Measurements from ENCODE around the gene TIMP3. TPM values are rescaled to one million over a fixed set of nuclear protein-coding genes. Genes with fewer than 3 reads are reported as not detected.

TIMP3 gene
- total RNA-seq, 1 experiment from 2014 or later: 14.1 TPM

DNA sequence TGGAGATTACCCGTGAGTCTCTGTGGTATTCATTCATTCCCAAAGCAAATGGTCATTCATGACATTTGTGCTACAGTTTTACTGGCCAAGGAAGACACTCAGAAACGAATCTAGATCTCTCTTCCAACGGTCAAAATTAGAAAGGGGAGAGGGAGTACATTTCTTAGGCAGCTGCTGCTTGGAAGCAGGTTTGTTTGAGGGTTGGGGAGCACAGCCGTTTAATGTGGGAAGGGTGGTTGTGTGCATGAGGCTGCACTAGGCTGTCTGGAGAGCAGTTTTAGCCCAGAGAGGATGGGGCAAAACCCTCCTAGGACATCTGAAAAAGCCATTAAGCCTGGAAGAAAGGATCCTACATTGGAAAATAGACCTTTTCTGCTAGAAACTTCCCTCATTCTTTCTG is 29.7 kb upstream of the TIMP3 start:
- H3K27me3 ChIP-seq (replicated peaks; ENCODE audit: insufficient read depth, low read depth, low read length, poor library complexity): no peaks in the 10 kb centered on the region
- no peak overlapping the region for H3K4me3 ChIP-seq (ENCODE audit: low read depth, low read length, poor library complexity, severe bottlenecking)
- no peak for DNase-seq (ENCODE audit: low spot score)
- BruUV-seq (replicated peaks): no TSS peak
- intact Hi-C loops (cut with micrococcal nuclease; ENCODE audit: unreplicated experiment): no loop called here
- CTCF ChIA-PET: no interaction called here
- H3K27ac ChIP-seq (ENCODE audit: low read depth, low read length, poor library complexity, severe bottlenecking): no peak overlapping the region
- no peaks in the 10 kb centered on the region for H3K4me1 ChIP-seq (ENCODE audit: insufficient read depth, low read length, poor library complexity, severe bottlenecking)
- no peaks in the 10 kb centered on the region for H3K36me3 ChIP-seq (ENCODE audit: insufficient read depth, low read length, poor library complexity, severe bottlenecking)
- H3K9me3 ChIP-seq (ENCODE audit: low read depth, low read length, poor library complexity, severe bottlenecking): no peaks in the 10 kb centered on the region
- TF ChIP-seq EZH2 (IDR thresholded peaks at IDR 0.05; ENCODE audit: borderline replicate concordance, low read depth, low read length, poor library complexity, severe bottlenecking) (no peak), CTCF (conservative IDR thresholded peaks at IDR 0.05; ENCODE audit: low read depth, low read length) (no peak)
- POLR2A ChIA-PET (ENCODE audit: low non-redundant PET): no interaction called here

GRCh38 chr22:32775957-32776356 is 25.5 kb upstream of the TIMP3 start:
- H3K27me3 ChIP-seq (replicated peaks; ENCODE audit: insufficient read depth, low read depth, low read length, poor library complexity): no peaks in the 10 kb centered on the region
- no peaks in the 10 kb centered on the region for H3K36me3 ChIP-seq (ENCODE audit: insufficient read depth, low read length, poor library complexity, severe bottlenecking)
- POLR2A ChIA-PET (ENCODE audit: low non-redundant PET): no interaction called here
- H3K4me3 ChIP-seq (ENCODE audit: low read depth, low read length, poor library complexity, severe bottlenecking): no peak overlapping the region
- no TSS peak for BruUV-seq (replicated peaks)
- TF ChIP-seq CTCF (conservative IDR thresholded peaks at IDR 0.05; ENCODE audit: low read depth, low read length) (peak; percentile 26), EZH2 (IDR thresholded peaks at IDR 0.05; ENCODE audit: borderline replicate concordance, low read depth, low read length, poor library complexity, severe bottlenecking) (no peak)
- H3K4me1 ChIP-seq (ENCODE audit: insufficient read depth, low read length, poor library complexity, severe bottlenecking): no peaks in the 10 kb centered on the region
- no peak overlapping the region for H3K27ac ChIP-seq (ENCODE audit: low read depth, low read length, poor library complexity, severe bottlenecking)
- intact Hi-C loops (cut with micrococcal nuclease; ENCODE audit: unreplicated experiment): no loop called here
- CTCF ChIA-PET: interaction anchor here (0.6 kb wide), 1 partner anchor 245 kb away, joined by 8 read pairs; no protein-coding TSS in a partner anchor
- H3K9me3 ChIP-seq (ENCODE audit: low read depth, low read length, poor library complexity, severe bottlenecking): no peaks in the 10 kb centered on the region
- DNase-seq (ENCODE audit: low spot score): no peak

- TF ChIP-seq CTCF (conservative IDR thresholded peaks at IDR 0.05; ENCODE audit: low read depth, low read length) (no peak), EZH2 (IDR thresholded peaks at IDR 0.05; ENCODE audit: borderline replicate concordance, low read depth, low read length, poor library complexity, severe bottlenecking) (no peak)
- BruUV-seq (replicated peaks): no TSS peak
- Histone ChIP-seq H3K36me3 (ENCODE audit: insufficient read depth, low read length, poor library complexity, severe bottlenecking) (no peaks in the 10 kb centered on the region), H3K27me3 (replicated peaks; ENCODE audit: insufficient read depth, low read depth, low read length, poor library complexity) (no peaks in the 10 kb centered on the region), H3K27ac (ENCODE audit: low read depth, low read length, poor library complexity, severe bottlenecking) (no peak overlapping the region), H3K4me1 (ENCODE audit: insufficient read depth, low read length, poor library complexity, severe bottlenecking) (no peaks in the 10 kb centered on the region), H3K4me3 (ENCODE audit: low read depth, low read length, poor library complexity, severe bottlenecking) (no peak overlapping the region), H3K9me3 (ENCODE audit: low read depth, low read length, poor library complexity, severe bottlenecking) (no peaks in the 10 kb centered on the region)
- DNase-seq (ENCODE audit: low spot score): no peak
- ChIA-PET CTCF (no interaction called here), POLR2A (ENCODE audit: low non-redundant PET) (no interaction called here)
- intact Hi-C loops (cut with micrococcal nuclease; ENCODE audit: unreplicated experiment): no loop called here
Measured at GRCh38 chr22:32776397-32776796, 25.1 kb upstream of the TIMP3 start.

All from A673 (cell line).